ENCODE measurements around the gene OTOG.

Gene OTOG

DNA sequence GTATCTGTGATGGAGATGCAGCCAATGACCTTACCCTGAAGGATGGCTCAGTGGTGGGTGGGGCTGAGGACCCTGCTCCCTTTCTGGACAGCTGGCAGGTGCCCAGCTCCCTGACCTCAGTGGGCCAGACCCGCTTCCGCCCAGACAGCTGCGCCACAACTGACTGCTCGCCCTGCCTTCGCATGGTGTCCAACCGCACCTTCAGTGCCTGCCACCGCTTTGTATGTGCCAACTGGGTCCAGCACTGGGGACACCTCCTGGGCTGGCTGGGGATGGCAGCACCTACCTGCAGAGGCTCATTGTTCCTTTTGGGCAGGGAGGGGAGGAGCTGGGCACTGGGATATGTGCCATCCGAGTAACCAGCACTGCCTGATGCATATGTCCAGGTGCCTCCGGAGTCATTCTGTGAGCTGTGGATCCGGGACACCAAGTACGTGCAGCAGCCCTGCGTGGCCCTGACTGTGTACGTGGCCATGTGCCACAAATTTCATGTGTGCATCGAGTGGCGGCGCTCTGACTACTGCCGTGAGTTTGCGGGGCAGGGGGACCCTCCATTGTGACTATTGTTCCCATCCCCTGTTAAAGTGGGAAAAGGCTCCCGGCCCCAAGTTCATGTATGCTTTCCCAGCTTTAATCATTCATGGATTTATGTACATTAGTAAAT lies 84.8 kb downstream of the OTOG start:
- H3K4me1 ChIP-seq (ENCODE audit: low read length) = no peaks in the 10 kb centered on the region
- H3K79me2 ChIP-seq (ENCODE audit: low read length) = no peaks in the 10 kb centered on the region
- H3F3A ChIP-seq (ENCODE audit: insufficient read depth, low read length) = no peaks in the 10 kb centered on the region
- H3K4me3 ChIP-seq (ENCODE audit: low read length) = no peak overlapping the region
- no peaks in the 10 kb centered on the region for H3K27me3 ChIP-seq (replicated peaks; ENCODE audit: insufficient read depth, low read length)
- no peaks in the 10 kb centered on the region for H3K9me2 ChIP-seq (replicated peaks; ENCODE audit: insufficient read depth, low read length)
- H4K20me1 ChIP-seq (ENCODE audit: insufficient read depth, low read length) = no peaks in the 10 kb centered on the region
- no peak for DNase-seq
- no peak overlapping the region for H3K4me2 ChIP-seq (ENCODE audit: low read depth, low read length)
- no peak overlapping the region for H3K9ac ChIP-seq (ENCODE audit: low read length)
- no peaks in the 10 kb centered on the region for H3K36me3 ChIP-seq (replicated peaks; ENCODE audit: insufficient read depth, low read length)
- no peak overlapping the region for H3K27ac ChIP-seq (ENCODE audit: low read length)
- H2AFZ ChIP-seq (ENCODE audit: low read length) = no peak overlapping the region
- no peaks in the 10 kb centered on the region for H3K9me3 ChIP-seq (replicated peaks; ENCODE audit: insufficient read depth, low read length)
- TF ChIP-seq EZH2 (optimal IDR thresholded peaks at IDR 0.05; ENCODE audit: low read depth, low read length) (no peak), EZH2phosphoT487 (IDR thresholded peaks at IDR 0.05; ENCODE audit: low read length) (no peak)
- TF ChIP-seq, protein P1, sequence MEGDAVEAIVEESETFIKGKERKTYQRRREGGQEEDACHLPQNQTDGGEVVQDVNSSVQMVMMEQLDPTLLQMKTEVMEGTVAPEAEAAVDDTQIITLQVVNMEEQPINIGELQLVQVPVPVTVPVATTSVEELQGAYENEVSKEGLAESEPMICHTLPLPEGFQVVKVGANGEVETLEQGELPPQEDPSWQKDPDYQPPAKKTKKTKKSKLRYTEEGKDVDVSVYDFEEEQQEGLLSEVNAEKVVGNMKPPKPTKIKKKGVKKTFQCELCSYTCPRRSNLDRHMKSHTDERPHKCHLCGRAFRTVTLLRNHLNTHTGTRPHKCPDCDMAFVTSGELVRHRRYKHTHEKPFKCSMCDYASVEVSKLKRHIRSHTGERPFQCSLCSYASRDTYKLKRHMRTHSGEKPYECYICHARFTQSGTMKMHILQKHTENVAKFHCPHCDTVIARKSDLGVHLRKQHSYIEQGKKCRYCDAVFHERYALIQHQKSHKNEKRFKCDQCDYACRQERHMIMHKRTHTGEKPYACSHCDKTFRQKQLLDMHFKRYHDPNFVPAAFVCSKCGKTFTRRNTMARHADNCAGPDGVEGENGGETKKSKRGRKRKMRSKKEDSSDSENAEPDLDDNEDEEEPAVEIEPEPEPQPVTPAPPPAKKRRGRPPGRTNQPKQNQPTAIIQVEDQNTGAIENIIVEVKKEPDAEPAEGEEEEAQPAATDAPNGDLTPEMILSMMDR (IDR thresholded peaks at IDR 0.05; ENCODE audit: low read length) = no peak

DNA sequence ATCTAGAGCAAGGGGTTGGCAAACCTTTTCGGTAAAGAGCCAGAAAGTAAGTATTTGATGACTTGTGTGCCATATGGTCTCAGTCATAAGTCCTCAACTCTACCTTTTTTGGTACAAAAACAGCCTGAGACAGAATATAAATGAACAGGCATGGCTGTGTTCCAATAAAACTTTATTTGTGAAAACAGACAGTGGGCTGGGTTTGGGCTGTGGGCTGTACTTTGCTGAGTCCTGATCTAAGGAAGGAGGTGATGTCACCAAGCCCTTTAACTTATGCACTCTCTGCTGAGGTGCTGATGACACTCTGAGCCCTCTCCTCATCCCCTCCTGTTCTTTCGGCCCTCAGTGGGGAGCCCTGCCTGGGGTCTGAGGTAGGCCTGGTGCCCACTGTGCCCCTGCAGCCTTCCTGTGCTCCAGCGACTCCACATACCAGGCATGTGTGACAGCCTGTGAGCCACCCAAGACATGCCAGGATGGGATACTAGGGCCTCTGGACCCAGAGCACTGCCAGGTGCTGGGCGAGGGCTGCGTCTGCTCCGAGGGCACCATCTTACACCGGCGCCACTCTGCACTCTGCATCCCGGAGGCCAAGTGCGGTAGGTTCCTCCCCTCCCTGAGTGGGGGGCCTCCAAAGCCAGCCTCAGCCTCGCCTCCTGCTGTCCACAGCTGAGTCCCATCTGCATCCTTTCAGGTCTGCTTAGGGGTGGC lies 86.4 kb downstream of the OTOG start:
- H3K79me2 ChIP-seq (ENCODE audit: low read length) = no peaks in the 10 kb centered on the region
- H2AFZ ChIP-seq (ENCODE audit: low read length) = no peak overlapping the region
- H3K4me3 ChIP-seq (ENCODE audit: low read length) = no peak overlapping the region
- no peak for DNase-seq
- H3K27ac ChIP-seq (ENCODE audit: low read length) = no peak overlapping the region
- H3K9ac ChIP-seq (ENCODE audit: low read length) = no peak overlapping the region
- H3K4me1 ChIP-seq (ENCODE audit: low read length) = no peaks in the 10 kb centered on the region
- TF ChIP-seq, protein P1 (IDR thresholded peaks at IDR 0.05; ENCODE audit: low read length) = no peak
- H3K9me3 ChIP-seq (replicated peaks; ENCODE audit: insufficient read depth, low read length) = no peaks in the 10 kb centered on the region
- H3K4me2 ChIP-seq (ENCODE audit: low read depth, low read length) = no peak overlapping the region
- no peaks in the 10 kb centered on the region for H3K36me3 ChIP-seq (replicated peaks; ENCODE audit: insufficient read depth, low read length)
- H3K27me3 ChIP-seq (replicated peaks; ENCODE audit: insufficient read depth, low read length) = no peaks in the 10 kb centered on the region
- H3F3A ChIP-seq (ENCODE audit: insufficient read depth, low read length) = no peaks in the 10 kb centered on the region
- no peaks in the 10 kb centered on the region for H3K9me2 ChIP-seq (replicated peaks; ENCODE audit: insufficient read depth, low read length)
- H4K20me1 ChIP-seq (ENCODE audit: insufficient read depth, low read length) = no peaks in the 10 kb centered on the region

DNA sequence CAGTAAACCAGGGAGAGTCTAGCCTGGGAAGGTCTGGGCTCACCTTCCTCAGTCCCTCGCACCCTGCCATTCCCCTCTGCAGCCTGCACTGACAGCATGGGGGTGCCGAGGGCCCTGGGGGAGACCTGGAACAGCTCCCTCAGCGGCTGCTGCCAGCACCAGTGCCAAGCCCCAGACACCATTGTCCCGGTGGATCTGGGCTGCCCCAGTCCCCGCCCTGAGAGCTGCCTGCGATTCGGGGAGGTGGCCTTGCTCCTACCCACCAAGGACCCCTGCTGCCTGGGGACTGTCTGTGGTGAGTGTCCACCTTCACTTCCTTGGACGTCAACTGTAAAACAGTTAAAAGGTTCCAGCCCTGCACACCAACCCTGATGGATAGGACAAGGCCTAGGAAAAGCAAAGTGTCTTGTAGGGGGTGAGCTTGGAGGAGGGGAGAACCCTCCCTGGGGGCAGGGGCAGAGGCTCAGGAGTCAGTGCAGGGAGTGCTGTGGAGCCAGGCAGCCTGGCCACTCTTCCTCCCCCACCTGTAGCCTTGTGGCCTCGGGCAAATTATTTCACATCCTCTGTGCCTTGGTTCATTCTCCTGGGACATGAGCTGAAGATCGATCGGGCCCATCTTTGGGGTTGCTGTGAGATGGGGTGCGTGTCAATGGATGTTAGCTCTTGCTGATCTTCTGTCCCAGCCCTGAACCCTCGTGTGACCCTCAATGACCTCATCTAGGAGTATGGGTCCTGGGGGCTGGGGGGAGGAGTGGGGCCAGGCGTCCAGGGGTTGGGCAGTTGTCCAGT lies 87.1 kb downstream of the OTOG start:
- Histone ChIP-seq H3K4me1 (ENCODE audit: low read length) (no peaks in the 10 kb centered on the region), H3K27me3 (replicated peaks; ENCODE audit: insufficient read depth, low read length) (no peaks in the 10 kb centered on the region), H3K4me2 (ENCODE audit: low read depth, low read length) (no peak overlapping the region), H3K9me3 (replicated peaks; ENCODE audit: insufficient read depth, low read length) (no peaks in the 10 kb centered on the region), H3K9ac (ENCODE audit: low read length) (no peak overlapping the region), H3K36me3 (replicated peaks; ENCODE audit: insufficient read depth, low read length) (no peaks in the 10 kb centered on the region), H3K79me2 (ENCODE audit: low read length) (no peaks in the 10 kb centered on the region), H2AFZ (ENCODE audit: low read length) (no peak overlapping the region), H3K9me2 (replicated peaks; ENCODE audit: insufficient read depth, low read length) (no peaks in the 10 kb centered on the region), H3K4me3 (ENCODE audit: low read length) (no peak overlapping the region), H3F3A (ENCODE audit: insufficient read depth, low read length) (no peaks in the 10 kb centered on the region), H4K20me1 (ENCODE audit: insufficient read depth, low read length) (no peaks in the 10 kb centered on the region), H3K27ac (ENCODE audit: low read length) (no peak overlapping the region)
- TF ChIP-seq EZH2 (optimal IDR thresholded peaks at IDR 0.05; ENCODE audit: low read depth, low read length) = no peak
- TF ChIP-seq, protein P1 (IDR thresholded peaks at IDR 0.05; ENCODE audit: low read length) = no peak
- no peak for TF ChIP-seq EZH2phosphoT487 (IDR thresholded peaks at IDR 0.05; ENCODE audit: low read length)
- no peak for DNase-seq
